ENCODE data around the gene HMG20B.

- TF ChIP-seq CTCF (IDR thresholded peaks at IDR 0.05; ENCODE audit: low read depth, low read length) = no peak
- no peak for TF ChIP-seq EZH2phosphoT487 (IDR thresholded peaks at IDR 0.05; ENCODE audit: low read depth)
These were observed 36.8 kb upstream of the HMG20B start for GRCh38 chr19:3535981-3536380.
